Left ventricle myocardium inferior (tissue), 1 donor: ENCODE measurements around the gene MAFG. TPM values are rescaled to one million over a fixed set of nuclear protein-coding genes. Genes with fewer than 3 reads are reported as not detected.
A peak's percentile ranks its signal among the peaks of the same experiment; 100 is the strongest.
"Not testable (repeated sequence)": the region's sequence is repeated elsewhere in the genome, so short reads cannot be mapped to it uniquely, and the experiment has no call there.

ENCODE experiments used
- DNase-seq: peaks from one replicate; pipeline ENCODE4 v3.0.0-alpha.2; 2020
- H3K27ac ChIP-seq: fragments of 200-600 bp; replicated peaks from 2 replicates; pipeline ENCODE4 v1.8.0; 2021
- H3K27me3 ChIP-seq: fragments of 200-600 bp; 2 replicates; pipeline ENCODE4 v1.8.0; 2021; ENCODE audit warnings: low read depth
- H3K36me3 ChIP-seq: fragments of 200-600 bp; 2 replicates; pipeline ENCODE4 v1.8.0; 2021
- H3K4me1 ChIP-seq: fragments of 200-600 bp; 2 replicates; pipeline ENCODE4 v1.8.0; 2021
- H3K4me3 ChIP-seq: fragments of 200-600 bp; 2 replicates; pipeline ENCODE4 v1.8.0; 2021; ENCODE audit warnings: mild to moderate bottlenecking, moderate library complexity
- H3K9me3 ChIP-seq: fragments of 200-600 bp; replicated peaks from 2 replicates; pipeline ENCODE4 v1.8.0; 2021
- CTCF ChIP-seq: fragments of 200-600 bp; IDR thresholded peaks from 2 replicates; pipeline ENCODE4 v1.8.0; 2021; ENCODE audit warnings: antibody characterized with exemption, mild to moderate bottlenecking, borderline replicate concordance
- intact Hi-C: fragments of 100-400 bp; cut with micrococcal nuclease; formaldehyde crosslinking; loops from one replicate; pipeline ENCODE4 v1.11.0; 2022
- total RNA-seq: library from RNA; stranded (reverse); fragmentation: NEBNext Ultra II Directional; extraction: Animal tissue kit (Norgen Biotek cat#: 25700); gene quantifications from one replicate; pipeline ENCODE4 v1.2.1, GENCODE V29; 2021
- donor health status: DM: no; HTN: yes; CAD: no; lungs with severe emphysema.

MAFG gene
- total RNA-seq, 1 donor from 2014 or later: 24.3 TPM

GRCh38 chr17:81956607-81957589 is 29.4 kb upstream of the MAFG start:
- Histone ChIP-seq H3K4me3 (no peak overlapping the region), H3K9me3 (no peaks in the 10 kb centered on the region), H3K27ac (no peak overlapping the region), H3K4me1 (peaks cover 21% of the 10 kb centered on the region), H3K36me3 (no peaks in the 10 kb centered on the region), H3K27me3 (peaks cover 86% of the 10 kb centered on the region)
- TF ChIP-seq CTCF: no peak
- intact Hi-C loops: no loop called here
- DNase-seq: no peak

DNA sequence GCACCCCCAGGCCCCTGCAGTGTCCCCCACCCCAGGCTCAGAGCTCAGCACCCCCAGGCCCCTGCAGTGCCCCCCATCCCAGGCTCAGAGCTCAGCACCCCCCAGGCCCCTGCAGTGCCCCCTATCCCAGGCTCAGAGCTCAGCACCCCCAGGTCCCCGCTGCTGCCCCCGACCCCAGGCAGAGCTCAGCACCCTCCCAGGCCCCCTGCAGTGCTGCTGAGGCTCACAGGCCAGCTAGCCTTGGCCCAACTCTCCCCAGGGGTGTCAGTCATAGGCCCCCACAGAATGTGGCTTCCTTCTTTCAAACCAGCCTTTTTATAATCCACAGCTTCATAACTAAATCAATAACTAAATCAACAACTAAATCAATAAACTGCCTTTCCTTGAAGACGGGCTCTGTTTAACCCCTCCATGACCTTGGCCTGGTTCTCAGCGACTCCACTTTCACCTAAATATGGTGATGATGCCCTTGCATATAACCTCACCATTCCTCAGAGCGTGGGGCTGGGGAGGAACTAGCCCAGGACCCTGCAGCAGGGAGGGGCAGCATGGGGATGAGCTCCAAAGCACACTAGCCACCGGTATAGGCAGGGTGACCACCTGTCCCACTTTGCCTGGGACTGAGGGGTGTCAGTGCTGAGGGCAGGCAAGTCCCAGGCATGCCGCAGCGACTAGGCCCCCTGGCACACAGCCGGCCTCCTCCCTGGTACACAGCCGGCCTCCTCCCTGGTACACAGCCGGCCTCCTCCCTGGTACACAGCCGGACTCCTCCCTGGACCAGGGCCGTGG is 28.4 kb upstream of the MAFG start:
- H3K27me3 ChIP-seq: peaks cover 76% of the 10 kb centered on the region
- no peak for DNase-seq
- H3K4me1 ChIP-seq: peaks cover 16% of the 10 kb centered on the region
- intact Hi-C loops: no loop called here
- no peaks in the 10 kb centered on the region for H3K9me3 ChIP-seq
- no peaks in the 10 kb centered on the region for H3K36me3 ChIP-seq
- no peak overlapping the region for H3K4me3 ChIP-seq
- H3K27ac ChIP-seq: no peak overlapping the region
- TF ChIP-seq CTCF: no peak

- Histone ChIP-seq H3K27me3 (peaks cover 68% of the 10 kb centered on the region), H3K9me3 (no peaks in the 10 kb centered on the region), H3K36me3 (no peaks in the 10 kb centered on the region), H3K4me3 (no peak overlapping the region), H3K4me1 (peaks cover 10% of the 10 kb centered on the region), H3K27ac (no peak overlapping the region)
- DNase-seq: no peak
- intact Hi-C loops: no loop called here
- TF ChIP-seq CTCF: no peak
Measured at GRCh38 chr17:81955058-81955681, 27.6 kb upstream of the MAFG start.

DNA sequence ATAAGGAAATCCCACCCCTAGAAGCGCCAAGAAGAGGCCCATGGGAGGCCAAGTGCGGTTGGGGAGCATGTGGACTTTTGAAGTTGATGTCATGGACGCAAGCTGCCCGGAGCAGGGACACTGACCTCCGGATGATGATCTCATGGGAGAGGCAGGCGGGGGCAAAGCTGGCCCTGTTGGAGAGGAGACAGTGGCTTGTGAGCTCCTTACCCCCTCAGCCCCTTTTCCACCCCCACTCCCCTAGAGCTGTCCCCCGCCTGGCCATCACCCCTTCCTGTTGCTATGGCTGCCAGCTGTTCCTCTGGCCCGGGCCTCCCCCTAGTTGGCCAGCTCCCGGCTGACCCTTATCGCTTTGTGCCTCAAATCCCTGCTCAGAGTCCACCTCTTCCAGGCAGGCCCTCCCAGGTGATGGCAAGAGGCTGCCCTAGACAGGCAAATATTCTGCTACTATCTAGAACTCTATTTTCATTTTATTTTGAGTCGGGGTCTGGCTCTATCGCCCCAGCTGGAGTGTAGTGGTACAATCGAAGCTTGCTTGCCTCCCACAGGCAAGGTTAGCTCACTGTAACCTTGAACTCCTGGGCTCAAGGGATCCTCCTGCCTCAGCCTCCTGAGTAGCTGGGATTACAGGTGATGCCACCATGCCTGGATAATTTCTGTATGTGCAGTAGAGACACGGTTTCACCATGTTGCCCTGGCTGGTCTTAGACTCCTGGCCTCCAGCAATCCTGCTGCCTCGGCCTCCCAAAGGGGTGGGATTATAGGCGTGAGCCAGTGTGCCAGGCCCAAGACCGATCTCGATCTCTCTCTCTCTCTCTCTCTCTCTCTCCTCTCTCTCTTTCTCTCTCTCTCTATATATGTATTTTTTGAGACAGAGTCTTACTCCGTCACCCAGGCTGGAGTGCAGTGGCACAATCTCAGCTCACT is 26.9 kb upstream of the MAFG start:
- no peaks in the 10 kb centered on the region for H3K9me3 ChIP-seq
- peaks cover 61% of the 10 kb centered on the region for H3K27me3 ChIP-seq
- no peak overlapping the region for H3K27ac ChIP-seq
- TF ChIP-seq CTCF: no peak
- H3K4me3 ChIP-seq: no peak overlapping the region
- intact Hi-C loops: no loop called here
- peaks cover 4% of the 10 kb centered on the region for H3K4me1 ChIP-seq
- no peak for DNase-seq
- H3K36me3 ChIP-seq: no peaks in the 10 kb centered on the region

GRCh38 chr17:81953443-81953842 is 25.9 kb upstream of the MAFG start:
- intact Hi-C loops, H3K27ac ChIP-seq, H3K36me3 ChIP-seq, H3K9me3 ChIP-seq, H3K4me3 ChIP-seq, DNase-seq, H3K4me1 ChIP-seq: not testable (repeated sequence)
- TF ChIP-seq CTCF: peak; percentile 19
- H3K27me3 ChIP-seq: peaks cover 51% of the 10 kb centered on the region
